AG09309 (cell line): ENCODE results near the gene ERICH4.
"Not testable (repeated sequence)": the region's sequence is repeated elsewhere in the genome, so short reads cannot be mapped to it uniquely, and the experiment has no call there.

Experiments used
- DNase-seq: peaks from one replicate; pipeline ENCODE4 v3.0.0-alpha.2; 2010; ENCODE audit warnings: low read depth
- H3K4me3 ChIP-seq: 2 replicates; pipeline ENCODE4 v1.5.1; 2011; ENCODE audit warnings: mild to moderate bottlenecking, low read depth, low read length, moderate library complexity; ENCODE audit not compliant: control insufficient read depth
- CTCF ChIP-seq: IDR thresholded peaks from 2 replicates; pipeline ENCODE4 v1.5.1; 2011; ENCODE audit warnings: mild to moderate bottlenecking, low read depth, low read length, inconsistent platforms; ENCODE audit not compliant: insufficient read depth, control insufficient read depth; ENCODE audit errors: missing control alignments

The ERICH4 gene

DNA sequence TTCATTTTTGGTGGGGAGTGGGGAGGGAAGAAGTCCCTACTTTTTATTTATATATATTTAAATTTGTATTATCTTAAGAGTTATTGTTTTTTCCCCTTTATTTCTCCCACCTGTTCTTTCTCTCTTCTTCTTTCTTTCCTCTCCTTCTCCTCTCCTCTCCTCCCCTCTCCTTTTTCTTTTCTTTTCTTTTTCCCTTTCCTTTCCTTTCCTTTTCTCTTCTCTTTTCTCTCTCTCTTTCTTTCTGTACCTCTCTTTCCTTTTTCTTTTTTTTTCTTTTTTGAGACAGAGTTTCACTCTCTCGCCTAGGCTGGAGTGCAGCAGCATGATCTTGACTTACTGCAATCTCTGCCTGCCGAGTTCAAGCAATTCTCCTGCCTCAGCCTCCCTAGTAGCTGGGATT, 43.4 kb upstream of the ERICH4 start:
- no peak overlapping the region for H3K4me3 ChIP-seq
- no peak for DNase-seq
- TF ChIP-seq CTCF, result no peak

- no peak for DNase-seq
- no peak for TF ChIP-seq CTCF
- H3K4me3 ChIP-seq, result no peak overlapping the region
These were observed 41.5 kb upstream of the ERICH4 start for GRCh38 chr19:41401483-41401882.

DNA sequence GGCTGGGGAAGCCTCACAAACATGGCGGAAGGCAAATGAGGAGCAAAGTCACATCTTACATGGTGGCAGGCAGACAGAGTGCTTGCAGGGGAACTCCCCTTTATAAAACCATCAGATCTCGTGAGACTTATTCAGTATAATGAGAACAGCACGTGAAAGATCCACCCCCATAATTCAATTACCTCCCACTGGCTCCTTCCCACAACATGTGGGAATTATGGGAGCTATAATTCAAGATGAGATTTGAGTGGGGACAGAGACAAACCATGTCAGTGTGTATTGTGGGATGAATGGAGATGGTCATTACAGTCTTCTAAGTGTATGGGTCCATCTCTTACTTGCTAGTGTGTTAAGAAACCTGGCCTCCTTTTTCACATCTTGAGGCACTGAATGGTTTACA, 40.9 kb upstream of the ERICH4 start:
- no peak overlapping the region for H3K4me3 ChIP-seq
- no peak for TF ChIP-seq CTCF
- DNase-seq, result no peak

DNA sequence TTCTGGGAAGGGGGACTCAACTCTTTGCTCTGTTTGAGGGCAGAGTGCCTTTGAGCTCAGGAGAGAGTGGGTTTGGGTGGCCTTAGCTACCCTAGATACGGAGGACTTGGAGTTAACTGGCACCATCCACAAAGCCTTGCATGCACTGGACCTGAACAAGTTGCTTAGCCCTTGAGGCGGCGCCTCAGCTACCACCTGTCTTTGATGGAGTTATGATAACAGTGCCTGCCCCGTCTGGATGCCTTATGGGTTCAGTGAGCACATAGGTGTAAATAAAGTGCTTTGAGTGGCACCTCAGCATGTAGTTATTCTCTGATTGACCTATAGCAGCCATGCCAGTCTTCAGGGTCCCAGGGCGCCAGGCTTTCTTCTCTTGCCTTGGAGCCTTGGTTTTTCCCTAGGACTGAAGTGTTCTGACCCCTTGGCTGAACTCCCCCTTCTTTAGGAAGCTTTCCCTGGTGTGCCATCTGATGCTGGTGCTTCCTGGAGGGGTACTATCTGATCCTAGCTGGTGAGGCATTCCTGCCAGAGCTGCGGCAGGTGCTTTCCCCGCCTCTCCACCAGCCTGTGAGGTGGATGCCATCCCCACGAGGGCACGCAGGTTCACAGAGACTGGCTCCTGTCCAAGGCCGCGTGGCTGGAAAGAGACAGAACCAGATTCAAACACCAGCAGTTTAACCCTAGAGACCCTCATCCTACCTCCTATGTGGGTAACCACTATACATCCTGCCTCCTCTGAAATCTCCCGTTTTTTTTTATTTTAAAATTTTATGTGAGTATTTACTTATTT, 39.6 kb upstream of the ERICH4 start:
- TF ChIP-seq CTCF, result no peak
- no peak for DNase-seq
- H3K4me3 ChIP-seq, result no peak overlapping the region

- H3K4me3 ChIP-seq, result no peak overlapping the region
- no peak for TF ChIP-seq CTCF
- DNase-seq, result no peak
These were observed 37.2 kb upstream of the ERICH4 start for GRCh38 chr19:41405776-41406175.

- no peak overlapping the region for H3K4me3 ChIP-seq
- TF ChIP-seq CTCF, result no peak
- no peak for DNase-seq
These were observed 35.7 kb upstream of the ERICH4 start for GRCh38 chr19:41407271-41407670.

DNA sequence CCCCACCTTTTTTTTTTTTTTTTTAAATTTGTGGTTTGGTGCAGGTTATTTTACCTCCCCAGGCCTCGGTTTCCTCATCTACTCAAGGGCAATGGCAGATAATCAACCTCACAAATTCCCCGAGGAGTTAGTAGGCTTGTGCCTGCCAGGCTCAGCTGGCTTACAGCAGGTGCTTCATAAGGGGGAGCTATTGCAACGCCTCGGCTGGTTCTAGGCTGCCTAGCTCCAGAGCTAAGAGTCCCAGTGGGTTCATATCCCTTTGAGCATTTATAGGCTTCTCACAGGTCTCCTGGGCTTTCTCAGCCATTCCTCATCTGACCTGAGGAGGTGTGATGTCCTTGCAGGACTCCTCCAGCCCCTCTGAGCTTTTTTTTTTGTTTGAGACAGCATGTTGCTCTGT, 34.7 kb upstream of the ERICH4 start:
- DNase-seq, result no peak
- no peak overlapping the region for H3K4me3 ChIP-seq
- no peak for TF ChIP-seq CTCF

DNA sequence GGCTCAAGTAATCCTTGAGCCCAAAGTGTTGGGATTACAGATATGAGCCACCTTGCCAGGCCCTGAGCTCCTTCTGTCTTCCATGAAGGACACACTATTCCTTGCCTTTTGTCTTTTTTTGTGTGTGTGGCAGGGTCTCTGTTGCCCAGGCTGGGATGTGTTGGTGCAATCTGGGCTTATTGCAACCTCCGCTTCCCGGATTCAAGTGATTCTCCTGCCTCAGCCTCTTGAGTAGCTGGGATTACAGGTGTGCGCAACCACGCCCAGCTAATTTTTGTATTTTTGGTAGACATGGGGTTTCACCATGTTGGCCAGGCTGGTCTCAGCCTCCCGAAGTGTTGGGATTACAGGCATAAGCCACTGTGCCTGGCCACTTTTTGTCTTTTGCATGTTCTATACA, 34.1 kb upstream of the ERICH4 start:
- DNase-seq, H3K4me3 ChIP-seq: not testable (repeated sequence)
